Skin of body (tissue), 2 donors: Measurements from ENCODE around the gene TAS2R19. TPM values are rescaled to one million over a fixed set of nuclear protein-coding genes. Genes with fewer than 3 reads are reported as not detected.

Experiments
- DNase-seq: peaks from one replicate; lab custom pipeline; 2025; lab: John Stamatoyannopoulos, UW
- total RNA-seq: library from RNA; depleted of rRNA; stranded (reverse); fragments of >200 nt; gene quantifications from one replicate; pipeline ENCODE4 v1.2.3, GENCODE V29; 2014

TAS2R19 gene
- total RNA-seq, 1 donor from 2014 or later: 12.6 TPM

DNA sequence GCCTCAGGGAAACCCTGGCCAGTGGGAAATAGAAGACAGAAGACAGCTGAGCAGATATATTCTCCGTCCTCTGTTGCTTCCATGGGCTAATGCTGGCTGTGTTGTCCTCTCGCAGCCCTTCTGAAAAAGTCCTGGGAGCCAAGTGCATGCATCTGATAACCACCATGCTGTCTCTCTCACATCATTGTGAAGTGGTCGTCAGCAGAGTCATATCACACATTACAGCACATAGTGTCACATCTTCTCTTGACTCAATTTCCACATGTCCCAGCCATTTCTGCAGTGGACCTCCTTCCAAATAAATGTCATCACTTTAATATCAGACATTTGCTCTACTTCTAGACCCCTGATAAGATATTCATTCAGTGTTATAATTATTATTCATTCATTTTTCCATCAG, 28.1 kb downstream of the TAS2R19 start:
- no peak for DNase-seq

DNA sequence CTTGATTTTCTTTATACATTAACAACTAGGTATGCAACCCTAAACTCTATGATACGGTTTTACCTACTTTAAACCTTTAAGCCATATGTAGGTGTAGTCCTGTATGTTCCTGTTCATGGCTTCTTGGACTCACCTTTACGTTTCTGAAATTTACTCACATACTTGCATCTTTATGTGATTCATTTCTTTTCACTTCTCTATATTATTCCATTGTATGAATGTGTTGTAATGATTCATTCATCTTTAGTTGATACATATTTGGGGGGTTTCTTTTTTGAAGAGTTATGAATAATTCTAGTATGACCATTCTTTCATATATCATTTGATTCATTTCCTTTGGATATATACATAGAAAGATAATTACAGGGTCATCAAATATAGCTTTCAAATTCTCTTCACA, 33.3 kb downstream of the TAS2R19 start:
- no peak for DNase-seq

DNA sequence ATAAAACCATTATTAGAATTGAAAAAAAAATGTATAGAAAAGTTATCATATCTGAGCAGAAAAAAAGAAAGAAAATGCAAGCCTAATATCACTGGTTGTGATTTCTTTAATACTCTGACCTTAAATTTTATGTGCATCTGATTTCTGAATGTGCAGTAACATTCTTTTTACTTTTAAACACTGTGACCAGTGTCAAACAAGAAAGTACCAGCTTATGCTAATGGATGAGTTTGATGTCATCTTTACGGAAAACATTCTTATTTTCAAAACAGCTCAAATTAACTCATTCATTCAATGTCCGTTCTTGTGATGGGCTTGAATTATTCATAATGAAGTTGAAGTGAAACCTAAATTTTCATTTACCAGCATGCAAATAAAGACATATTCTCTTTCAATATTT, 35.6 kb downstream of the TAS2R19 start, which contains the start of gene TAS2R50:
TAS2R50 (minus strand) TSS at position 101 of the 400 bp plus-strand sequence; CDS start at position 49, 52 bp downstream.
- no peak for DNase-seq

DNA sequence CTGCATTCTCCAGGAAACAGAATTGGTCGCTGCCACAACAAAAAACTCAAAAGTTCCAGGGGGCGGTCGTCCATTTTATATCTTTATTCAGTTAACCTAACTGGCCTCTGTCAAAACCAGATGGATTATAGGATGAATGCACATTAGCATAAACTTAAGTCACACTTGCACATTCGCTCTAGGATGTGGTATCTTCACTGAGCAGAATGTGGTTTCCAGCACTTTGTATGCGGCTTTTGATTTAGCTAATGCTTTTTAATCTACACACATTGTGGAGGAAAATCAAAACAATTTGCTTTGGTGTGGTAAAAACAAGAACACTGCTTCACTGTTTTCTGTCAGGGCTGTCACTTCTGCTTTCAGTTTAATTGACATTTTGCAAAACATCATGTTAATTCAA, 40.2 kb downstream of the TAS2R19 start:
- DNase-seq: no peak

DNA sequence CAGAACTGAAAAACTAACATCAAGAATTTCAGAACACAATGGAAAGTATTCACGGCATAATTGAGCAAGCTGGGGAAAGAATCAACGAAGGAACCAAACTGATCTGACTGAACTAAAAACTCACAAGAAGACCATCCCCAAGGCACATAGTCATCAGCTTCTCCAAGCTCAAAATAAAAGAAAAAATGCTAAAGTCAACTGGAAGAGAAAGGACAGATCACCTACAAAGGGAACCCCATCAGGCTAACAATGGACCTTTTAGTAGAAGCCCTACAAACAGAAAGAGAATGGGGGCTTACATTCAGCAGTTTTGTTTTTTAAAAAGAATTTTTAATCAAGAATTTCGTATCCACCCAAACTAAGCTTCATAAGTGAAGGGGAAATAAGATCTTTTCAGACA, 47.5 kb downstream of the TAS2R19 start:
- no peak for DNase-seq

Other genes with a start within 250 kb of the TAS2R19 start
- gene TAS2R7, start 220.0 kb downstream of the TAS2R19 start, total RNA-seq: not detected
- gene TAS2R8, start 215.3 kb downstream of the TAS2R19 start, total RNA-seq: not detected
- gene TAS2R9, start 212.5 kb downstream of the TAS2R19 start, total RNA-seq: not detected
- 1.7 TPM for gene TAS2R10, start 196.3 kb downstream of the TAS2R19 start, total RNA-seq
- gene PRR4, start 173.1 kb downstream of the TAS2R19 start, total RNA-seq: 1.6 TPM
- 46.6 TPM for gene PRH1, start 138.4 kb downstream of the TAS2R19 start, total RNA-seq
- 6.2 TPM for gene TAS2R13, start 113.1 kb downstream of the TAS2R19 start, total RNA-seq
- not detected for gene PRH2, start 93.4 kb downstream of the TAS2R19 start, total RNA-seq
- gene TAS2R14, start 83.4 kb downstream of the TAS2R19 start, total RNA-seq: 6.8 TPM
- gene TAS2R50, start 35.7 kb downstream of the TAS2R19 start, total RNA-seq: 6.1 TPM
- 10.4 TPM for gene TAS2R20, start 24.3 kb downstream of the TAS2R19 start, total RNA-seq
- gene TAS2R31, start 8.8 kb upstream of the TAS2R19 start, total RNA-seq: 13.5 TPM
- gene TAS2R46, start 39.7 kb upstream of the TAS2R19 start, total RNA-seq: 7.0 TPM
- gene TAS2R43, start 69.7 kb upstream of the TAS2R19 start, total RNA-seq: 8.5 TPM
- 18.1 TPM for gene TAS2R30, start 112.0 kb upstream of the TAS2R19 start, total RNA-seq
- gene SMIM10L1, start 148.6 kb upstream of the TAS2R19 start, total RNA-seq: 4.1 TPM
- gene TAS2R42, start 164.3 kb upstream of the TAS2R19 start, total RNA-seq: not detected
- gene PRB3, start 247.1 kb upstream of the TAS2R19 start, total RNA-seq: not detected